Prostate gland (tissue), 2 donors: Measurements from ENCODE around the gene ATP5ME.

Experiments
- POLR2A ChIP-seq: fragments of 450-650 bp; IDR thresholded peaks from one replicate; pipeline ENCODE4 v1.6.1; 2016; ENCODE audit warnings: antibody characterized with exemption, mild to moderate bottlenecking
- POLR2AphosphoS5 ChIP-seq: sonication (generic); formaldehyde crosslinking; IDR thresholded peaks from one replicate; pipeline ENCODE4 v1.6.1; 2017; ENCODE audit warnings: antibody characterized with exemption
- TF ChIP-seq, protein P1 (sequence below), 4 experiments: fragments of 200-600 bp in 2 of 4; fragments of 450-650 bp in 2 of 4; sonication (generic) in 2 of 4; IDR thresholded peaks; 1 replicate in 3 of 4; 2 replicates in 1 of 4; pipeline ENCODE4 v1.5.1; 2016 to 2019; ENCODE audit warnings: antibody characterized with exemption in 4 of 4, mild to moderate bottlenecking in 2 of 4, moderate library complexity in 2 of 4

DNA sequence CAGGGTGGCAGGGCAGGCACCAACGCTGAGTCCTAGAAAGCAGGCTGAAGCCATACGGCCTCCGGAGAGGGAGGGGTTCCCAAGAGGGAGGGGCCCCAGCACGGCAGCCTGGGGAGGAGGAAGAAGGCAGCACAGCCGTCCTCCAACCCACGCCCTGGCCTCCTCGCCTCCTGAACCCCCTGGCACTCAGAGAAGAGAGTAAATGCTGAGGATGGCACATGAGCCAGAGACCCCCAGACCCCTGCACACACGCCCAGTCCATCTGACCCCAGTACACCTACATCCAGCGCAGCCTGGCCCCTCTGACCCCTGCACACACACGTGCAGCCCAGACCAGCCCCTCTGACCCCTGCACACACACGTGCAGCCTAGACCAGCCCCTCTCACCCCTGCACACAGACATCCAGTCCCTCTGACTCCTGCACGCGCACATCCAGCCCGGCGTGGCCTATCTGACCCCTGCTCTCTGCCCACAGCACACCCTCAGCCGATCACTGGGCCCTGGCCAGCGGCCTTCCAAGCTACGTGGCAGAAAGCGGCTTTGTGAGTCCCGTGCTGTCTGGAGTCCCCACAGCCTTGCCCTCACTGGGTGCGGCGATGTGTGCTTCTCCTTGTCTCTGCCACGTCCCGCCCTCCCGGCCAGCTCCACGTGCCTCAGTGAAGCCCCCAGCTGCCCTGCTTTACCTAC lies 18.5 kb downstream of the ATP5ME start:
- TF ChIP-seq, protein P1, sequence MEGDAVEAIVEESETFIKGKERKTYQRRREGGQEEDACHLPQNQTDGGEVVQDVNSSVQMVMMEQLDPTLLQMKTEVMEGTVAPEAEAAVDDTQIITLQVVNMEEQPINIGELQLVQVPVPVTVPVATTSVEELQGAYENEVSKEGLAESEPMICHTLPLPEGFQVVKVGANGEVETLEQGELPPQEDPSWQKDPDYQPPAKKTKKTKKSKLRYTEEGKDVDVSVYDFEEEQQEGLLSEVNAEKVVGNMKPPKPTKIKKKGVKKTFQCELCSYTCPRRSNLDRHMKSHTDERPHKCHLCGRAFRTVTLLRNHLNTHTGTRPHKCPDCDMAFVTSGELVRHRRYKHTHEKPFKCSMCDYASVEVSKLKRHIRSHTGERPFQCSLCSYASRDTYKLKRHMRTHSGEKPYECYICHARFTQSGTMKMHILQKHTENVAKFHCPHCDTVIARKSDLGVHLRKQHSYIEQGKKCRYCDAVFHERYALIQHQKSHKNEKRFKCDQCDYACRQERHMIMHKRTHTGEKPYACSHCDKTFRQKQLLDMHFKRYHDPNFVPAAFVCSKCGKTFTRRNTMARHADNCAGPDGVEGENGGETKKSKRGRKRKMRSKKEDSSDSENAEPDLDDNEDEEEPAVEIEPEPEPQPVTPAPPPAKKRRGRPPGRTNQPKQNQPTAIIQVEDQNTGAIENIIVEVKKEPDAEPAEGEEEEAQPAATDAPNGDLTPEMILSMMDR (IDR thresholded peaks at IDR 0.05), result no peak
- TF ChIP-seq POLR2A (no peak), POLR2AphosphoS5 (no peak)
